Measurements from ENCODE around the gene ATXN2.
"Not testable (repeated sequence)": the region's sequence is repeated elsewhere in the genome, so short reads cannot be mapped to it uniquely, and the experiment has no call there.

ATXN2 gene

GRCh38 chr12:111417290-111417689 is 181.8 kb downstream of the ATXN2 start:
- DNase-seq (ENCODE audit: low spot score): no peak

- peak; percentile 35 for DNase-seq (ENCODE audit: low spot score)
Observed at GRCh38 chr12:111414711-111415252, 184.3 kb downstream of the ATXN2 start.

- peak; percentile 34 for DNase-seq (ENCODE audit: low spot score)
Observed at GRCh38 chr12:111413442-111414086, 185.6 kb downstream of the ATXN2 start.

GRCh38 chr12:111412830-111413441 is 186.2 kb downstream of the ATXN2 start:
- peak; percentile 83 for DNase-seq (ENCODE audit: low spot score)

GRCh38 chr12:111412007-111412829 is 186.9 kb downstream of the ATXN2 start:
- no peak for DNase-seq (ENCODE audit: low spot score)

GRCh38 chr12:111411185-111411764 is 187.8 kb downstream of the ATXN2 start:
- DNase-seq (ENCODE audit: low spot score): peak; percentile 25

- DNase-seq (ENCODE audit: low spot score): no peak
Observed at GRCh38 chr12:111410431-111411184, 188.5 kb downstream of the ATXN2 start.

- peak; percentile 45 for DNase-seq (ENCODE audit: low spot score)
Observed at GRCh38 chr12:111409780-111410430, 189.2 kb downstream of the ATXN2 start.

- DNase-seq (ENCODE audit: low spot score): peak; percentile 68
Observed at GRCh38 chr12:111409403-111409779, 189.7 kb downstream of the ATXN2 start.

GRCh38 chr12:111408686-111409402 is 190.3 kb downstream of the ATXN2 start:
- DNase-seq (ENCODE audit: low spot score): peak; percentile 44

GRCh38 chr12:111408116-111408440 is 191.0 kb downstream of the ATXN2 start:
- DNase-seq (ENCODE audit: low spot score): peak; percentile 40

- peak; percentile 45 for DNase-seq (ENCODE audit: low spot score)
Observed at GRCh38 chr12:111407377-111408115, 191.6 kb downstream of the ATXN2 start.

- DNase-seq (ENCODE audit: low spot score): peak; percentile 55
Observed at GRCh38 chr12:111406474-111407376, 192.4 kb downstream of the ATXN2 start.

- no peak for DNase-seq (ENCODE audit: low spot score)
Observed at GRCh38 chr12:111405859-111406473, 193.1 kb downstream of the ATXN2 start, which contains the start of gene SH2B3. TSS of gene SH2B3 (plus strand) at chr12:111405923. CDS start at chr12:111418146, 12,223 bp downstream.

GRCh38 chr12:111405149-111405858 is 193.8 kb downstream of the ATXN2 start:
- DNase-seq (ENCODE audit: low spot score): peak; percentile 99

GRCh38 chr12:111404362-111405148 is 194.6 kb downstream of the ATXN2 start:
- peak; percentile 73 for DNase-seq (ENCODE audit: low spot score)

GRCh38 chr12:111402490-111402824 is 196.7 kb downstream of the ATXN2 start:
- DNase-seq (ENCODE audit: low spot score): not testable (repeated sequence)

Data from hematopoietic multipotent progenitor cell treated with erythropoietin and hydrocortisone succinate and interleukin-3 and kit ligand, for 17 days (in vitro differentiated cells).